GM19467 (cell line): ENCODE data around the gene BAAT.

Source experiments
- ATAC-seq: cut with Tn5 transposase; IDR thresholded peaks from one replicate; pipeline ENCODE4 v1.9.1; 2021; ENCODE audit warnings: mild to moderate bottlenecking, moderate library complexity; ENCODE audit not compliant: unreplicated experiment

BAAT gene

GRCh38 chr9:101398930-101399642, 14.3 kb upstream of the BAAT start:
- peak; percentile 6 for ATAC-seq

DNA sequence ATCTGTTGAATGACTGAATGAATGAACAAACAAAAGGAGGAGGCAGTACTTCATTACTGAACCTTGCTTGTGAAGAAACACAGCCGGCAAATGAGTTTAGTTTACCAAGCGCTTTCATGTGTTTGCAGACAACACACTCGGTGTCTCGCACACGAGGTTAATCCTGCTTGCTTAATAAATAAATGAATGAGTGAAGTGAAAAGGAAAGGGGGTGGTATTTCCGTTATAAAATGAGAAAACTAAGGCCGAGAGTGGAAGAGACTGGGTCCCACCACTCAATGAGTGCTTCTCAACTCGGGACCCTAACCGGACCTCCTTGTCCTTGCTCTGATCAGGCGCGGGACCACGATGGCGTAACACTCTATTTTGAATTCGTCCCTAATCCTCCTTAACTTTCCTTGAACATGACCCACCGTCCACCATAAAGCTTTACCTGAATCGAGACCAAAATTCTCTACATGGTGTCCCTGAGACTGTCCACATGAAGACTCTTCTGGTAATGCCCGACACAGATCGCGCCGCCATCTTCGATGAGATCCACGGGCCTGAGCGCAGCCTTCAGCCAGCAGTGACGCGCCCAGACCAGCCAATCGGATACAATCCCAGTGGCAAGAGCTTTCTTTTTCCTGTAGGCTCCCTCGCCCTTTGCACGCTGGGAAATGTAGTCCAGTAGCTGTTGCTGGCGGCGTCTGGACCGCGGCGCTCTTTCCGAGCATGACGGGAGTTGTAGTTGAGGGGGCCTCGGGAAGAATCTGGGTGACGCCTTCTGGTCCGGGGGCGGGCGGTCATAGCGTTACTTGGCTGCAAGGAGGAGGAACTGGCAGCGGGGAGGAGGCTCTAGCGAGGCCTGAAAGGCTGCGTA, 13.5 kb upstream of the BAAT start, which contains the start of the genes MRPL50 and ZNF189:
MRPL50 (minus strand) TSS at position 551 of the 862 bp plus-strand sequence; CDS start at position 525, 26 bp downstream.
ZNF189 (plus strand) TSS at position 784 of the 862 bp plus-strand sequence. CDS start 306 bp downstream, outside the sequence.
- ATAC-seq, result peak; percentile 99

DNA sequence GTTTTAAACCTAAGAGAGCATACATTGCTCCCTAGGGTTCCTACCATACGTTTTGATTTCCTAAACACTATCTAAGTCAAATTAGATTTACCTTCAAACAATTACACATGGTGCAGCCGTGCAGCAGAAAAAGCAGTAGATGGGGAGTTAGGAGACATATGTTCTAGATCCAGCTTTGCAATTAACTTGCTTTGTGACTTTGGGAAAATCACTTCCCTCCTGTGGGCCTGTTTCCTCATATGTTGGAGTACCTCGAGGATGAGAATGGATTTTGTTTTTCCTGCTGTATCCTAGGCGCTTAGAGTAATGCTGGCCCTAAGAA, 12.9 kb upstream of the BAAT start:
- no peak for ATAC-seq

DNA sequence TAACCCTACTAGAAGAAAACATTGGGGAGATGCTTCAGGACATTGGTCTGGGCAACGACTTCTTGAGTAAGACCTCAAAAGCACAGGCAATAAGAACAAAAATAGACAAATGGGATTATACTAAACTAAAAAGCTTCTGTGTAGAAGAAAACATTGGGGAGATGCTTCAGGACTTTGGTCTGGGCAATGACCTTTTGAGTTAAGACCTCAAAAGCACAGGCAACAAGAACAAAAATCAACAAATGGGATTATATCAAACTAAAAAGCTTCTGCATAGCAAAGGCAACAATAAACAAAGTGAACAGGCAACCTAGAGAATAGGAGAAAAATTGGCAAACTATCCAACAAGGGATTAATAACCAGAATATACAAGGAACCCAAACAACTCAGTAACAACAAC, 9.9 kb upstream of the BAAT start:
- ATAC-seq, result no peak

DNA sequence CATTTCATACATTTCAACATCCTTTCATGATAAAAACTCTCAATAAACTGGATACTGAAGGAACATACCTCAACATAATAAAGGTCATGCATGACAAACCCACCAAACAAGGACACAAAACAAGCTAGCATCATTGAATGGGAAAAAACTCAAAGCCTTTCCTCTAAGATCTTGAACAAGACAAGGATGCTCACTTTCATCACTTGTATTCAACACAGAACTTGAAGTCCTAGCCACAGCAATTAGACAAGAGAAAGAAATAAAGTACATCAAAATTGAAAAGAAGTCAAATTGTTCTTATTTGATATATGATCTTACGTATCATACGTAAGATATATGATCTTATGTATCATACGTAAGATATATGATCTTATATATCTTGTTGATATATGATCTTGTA, 8.3 kb upstream of the BAAT start:
- ATAC-seq, result no peak

GRCh38 chr9:101388507-101388993, 3.7 kb upstream of the BAAT start:
- no peak for ATAC-seq

DNA sequence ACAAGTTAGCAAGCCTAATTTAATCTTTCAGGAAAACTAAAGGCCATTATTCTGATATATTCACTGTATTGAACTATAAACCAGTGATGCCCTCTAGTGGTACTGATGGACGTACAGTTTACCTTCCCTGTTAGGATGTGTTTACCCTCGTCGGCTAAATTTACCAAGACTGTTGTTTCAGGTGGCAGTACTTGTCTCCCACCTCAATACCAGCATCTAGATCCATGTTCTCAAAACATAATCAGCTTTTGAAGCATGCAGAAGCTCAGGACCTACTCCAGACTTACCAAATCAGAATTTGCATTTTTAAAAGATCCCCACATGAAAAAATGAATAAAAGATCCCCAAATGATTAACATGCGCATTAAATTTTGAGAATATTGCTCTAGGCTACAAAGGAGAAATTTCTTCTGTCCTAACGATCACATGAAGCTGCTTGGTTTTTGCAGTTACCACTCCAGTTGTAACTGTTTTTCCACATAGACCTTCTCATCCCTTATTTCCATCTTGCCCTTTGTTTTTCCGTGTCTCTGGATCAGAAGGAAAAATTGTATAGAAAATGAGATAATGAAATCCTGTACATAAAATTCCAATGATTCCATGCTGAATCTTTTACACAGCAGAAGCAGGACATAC, 3.2 kb upstream of the BAAT start:
- peak; percentile 84 for ATAC-seq

- ATAC-seq, result no peak
Measured at GRCh38 chr9:101383361-101383760, 1.4 kb downstream of the BAAT start.

DNA sequence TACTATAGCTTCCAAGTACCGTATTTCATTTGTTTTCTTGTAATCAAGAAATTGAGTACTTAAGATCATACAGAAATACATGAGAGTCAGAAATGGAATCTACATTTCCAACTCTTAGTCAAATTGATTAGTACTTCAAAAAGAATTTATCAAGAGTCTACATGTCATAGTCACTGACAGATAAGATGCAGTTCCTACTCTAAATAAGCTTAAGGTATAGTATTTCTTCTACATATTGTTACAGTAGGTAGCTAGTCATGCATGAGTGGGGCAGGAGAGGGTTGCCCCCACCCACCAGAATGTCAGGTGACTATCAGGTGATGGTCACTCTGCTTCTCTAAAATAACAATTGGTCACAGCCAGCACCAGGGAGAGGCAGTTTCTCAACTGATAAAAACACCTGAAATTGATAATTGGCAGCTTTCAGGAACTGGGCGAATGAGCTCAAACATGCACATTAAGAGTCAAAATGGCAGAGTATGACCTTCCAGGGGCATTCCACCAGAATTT, 2.9 kb downstream of the BAAT start:
- ATAC-seq, result no peak

GRCh38 chr9:101381118-101381517, 3.7 kb downstream of the BAAT start:
- no peak for ATAC-seq

DNA sequence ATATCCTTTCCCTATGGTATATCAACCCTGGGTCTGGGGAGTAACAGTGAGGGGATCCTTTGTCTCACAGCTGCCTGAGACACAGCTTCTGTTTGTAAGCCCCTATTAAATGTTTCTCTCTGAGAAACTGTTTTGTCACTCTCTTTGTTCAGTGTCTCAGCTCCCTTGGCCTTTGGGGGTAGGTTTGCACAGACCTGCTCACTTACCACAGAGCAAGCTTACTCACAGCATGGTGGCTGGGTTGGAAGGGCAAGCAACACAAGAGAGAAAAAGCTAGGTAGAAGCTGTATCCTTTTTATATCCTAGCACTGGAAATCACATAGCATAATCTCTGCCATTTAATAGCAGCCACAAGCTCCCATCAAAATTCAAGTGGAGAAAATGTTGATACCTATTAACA, 4.5 kb downstream of the BAAT start:
- no peak for ATAC-seq

GRCh38 chr9:101376111-101376848, 8.5 kb downstream of the BAAT start:
- no peak for ATAC-seq

DNA sequence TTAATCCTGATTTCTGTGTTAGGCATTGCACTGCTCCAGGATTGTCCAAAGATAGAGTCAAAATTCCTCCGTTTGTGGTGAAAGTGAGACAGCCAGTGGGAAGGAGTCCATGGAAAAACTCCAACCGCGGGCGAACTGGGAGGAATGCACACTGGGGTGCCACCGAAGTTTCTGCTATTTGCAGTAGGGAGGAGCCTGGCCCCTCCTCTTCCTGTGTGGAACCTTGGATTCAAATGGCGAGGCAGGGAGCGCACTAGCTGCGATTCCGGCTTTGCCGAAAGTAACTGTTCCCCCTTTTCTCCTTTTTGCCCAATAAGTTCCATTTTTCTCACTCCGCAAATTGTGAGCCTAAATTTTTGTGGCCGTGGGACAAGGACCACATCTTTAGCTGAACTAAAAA, 9.3 kb downstream of the BAAT start:
- ATAC-seq, result no peak

DNA sequence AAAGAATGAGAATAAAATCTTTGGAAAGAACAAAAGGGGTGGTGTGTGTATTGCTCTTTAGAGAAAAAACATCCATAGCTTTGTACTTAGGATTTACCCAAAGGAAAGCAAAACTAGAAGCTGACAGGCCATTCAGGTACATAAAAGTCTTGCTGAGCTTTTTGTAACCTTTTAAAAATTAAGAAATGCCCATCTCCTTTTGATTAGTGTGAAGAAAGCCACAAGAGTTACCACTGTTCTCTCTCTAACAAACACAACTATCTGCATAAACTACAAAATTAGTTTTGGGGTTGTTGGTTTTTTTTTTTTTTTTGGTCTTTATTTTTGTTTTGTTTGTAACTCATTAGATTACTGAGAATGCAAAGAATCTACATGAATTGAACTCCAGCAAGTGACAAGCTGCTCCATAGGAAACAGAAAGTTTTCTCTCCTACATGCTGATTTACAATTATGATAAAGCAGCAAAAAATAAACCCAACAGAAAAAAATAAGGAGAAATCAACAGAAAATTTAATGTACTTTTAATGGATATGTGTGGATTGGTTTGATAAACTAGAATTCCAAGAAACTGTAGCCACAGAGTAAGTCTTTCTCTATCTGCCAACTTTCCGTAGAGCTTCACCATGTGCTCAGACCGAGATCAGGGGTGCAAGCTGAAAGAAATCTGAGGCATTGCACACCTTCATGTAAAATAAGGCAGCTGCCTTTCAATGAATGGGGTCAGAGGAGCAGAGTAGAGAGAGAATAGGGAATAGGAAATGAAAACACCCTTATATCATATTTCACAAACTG, 12.3 kb downstream of the BAAT start:
- ATAC-seq, result no peak

DNA sequence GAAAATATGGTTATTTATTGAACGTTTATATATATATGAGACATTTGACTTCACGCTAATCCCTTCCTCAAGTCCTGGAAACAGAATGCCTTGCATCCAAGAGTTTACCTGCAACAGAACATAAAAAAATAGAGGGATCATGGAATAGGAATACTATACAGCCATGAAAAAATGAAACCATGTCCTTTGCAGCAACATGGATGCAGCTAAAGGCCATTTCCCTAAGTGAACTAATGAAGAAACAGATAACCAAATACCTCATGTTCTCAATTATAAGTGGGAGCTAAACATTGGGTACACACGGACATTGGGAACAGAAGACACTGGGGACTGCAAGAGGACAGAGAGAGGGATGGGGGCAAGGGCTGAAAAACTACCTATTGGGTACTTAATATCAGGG, 13.0 kb downstream of the BAAT start:
- no peak for ATAC-seq

DNA sequence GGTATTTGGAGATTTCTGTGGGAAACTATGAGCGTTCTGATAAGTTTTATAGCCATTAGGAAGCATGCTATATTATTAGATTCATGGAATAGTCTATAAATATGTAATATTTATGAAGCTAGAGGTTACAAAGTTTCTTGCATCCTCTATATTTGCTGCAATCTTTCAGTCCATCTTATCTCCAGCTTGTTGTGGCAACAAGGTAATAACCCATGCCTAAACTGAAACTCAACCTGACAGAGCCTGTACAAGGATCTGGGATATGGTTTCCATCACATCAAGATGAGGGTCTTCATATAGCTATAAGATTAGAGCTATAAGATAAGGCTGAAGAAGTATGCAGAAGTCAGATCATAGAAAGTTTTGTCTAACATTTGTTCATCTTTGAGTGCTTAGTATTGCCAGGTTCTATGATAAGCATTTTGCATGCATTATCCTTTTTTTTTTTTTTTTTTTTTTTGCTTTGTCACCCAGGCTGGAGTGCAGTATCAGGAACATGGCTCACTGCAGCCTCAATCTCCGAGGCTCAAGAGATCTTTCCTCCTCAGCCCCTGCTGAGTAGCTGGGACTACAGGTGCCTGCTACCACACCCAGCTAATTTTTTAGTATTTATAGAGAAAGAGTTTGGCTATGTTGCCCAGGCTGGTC, 14.8 kb downstream of the BAAT start:
- ATAC-seq, result no peak

DNA sequence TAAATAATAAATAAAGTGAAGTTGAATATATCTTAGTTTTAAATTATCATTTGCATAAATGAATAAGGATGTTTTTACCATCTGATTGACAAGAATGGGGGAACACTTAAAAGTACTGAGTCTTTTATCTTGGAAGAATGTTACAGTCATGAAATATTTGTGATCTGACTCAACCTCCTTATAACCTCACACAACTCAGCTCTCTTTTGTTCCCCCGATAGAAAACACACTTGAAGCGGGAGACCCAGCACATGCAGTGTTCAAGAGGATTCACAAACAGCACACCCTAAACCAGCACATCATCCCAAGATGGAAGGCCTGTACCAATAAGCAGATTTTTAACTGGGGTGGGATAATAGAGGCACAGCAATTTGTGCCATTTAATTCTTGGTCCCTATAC, 15.5 kb downstream of the BAAT start:
- no peak for ATAC-seq

DNA sequence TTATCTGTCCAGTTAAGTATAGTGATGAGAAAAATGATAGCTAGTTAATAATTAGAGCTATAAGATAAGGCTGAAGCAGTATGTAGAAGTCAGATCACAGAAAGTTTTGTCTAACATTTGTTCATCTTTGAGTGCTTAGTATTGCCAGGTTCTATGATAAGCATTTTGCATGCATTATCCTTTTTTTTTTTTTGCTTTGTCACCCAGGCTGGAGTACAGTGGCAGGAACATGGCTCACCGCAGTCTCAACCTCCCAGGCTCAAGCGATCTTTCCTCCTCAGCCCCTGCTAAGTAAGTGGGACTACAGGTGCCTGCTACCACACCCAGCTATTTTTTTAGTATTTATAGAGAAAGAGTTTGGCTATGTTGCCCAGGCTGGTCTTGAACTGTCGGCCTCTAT, 17.5 kb downstream of the BAAT start:
- no peak for ATAC-seq

DNA sequence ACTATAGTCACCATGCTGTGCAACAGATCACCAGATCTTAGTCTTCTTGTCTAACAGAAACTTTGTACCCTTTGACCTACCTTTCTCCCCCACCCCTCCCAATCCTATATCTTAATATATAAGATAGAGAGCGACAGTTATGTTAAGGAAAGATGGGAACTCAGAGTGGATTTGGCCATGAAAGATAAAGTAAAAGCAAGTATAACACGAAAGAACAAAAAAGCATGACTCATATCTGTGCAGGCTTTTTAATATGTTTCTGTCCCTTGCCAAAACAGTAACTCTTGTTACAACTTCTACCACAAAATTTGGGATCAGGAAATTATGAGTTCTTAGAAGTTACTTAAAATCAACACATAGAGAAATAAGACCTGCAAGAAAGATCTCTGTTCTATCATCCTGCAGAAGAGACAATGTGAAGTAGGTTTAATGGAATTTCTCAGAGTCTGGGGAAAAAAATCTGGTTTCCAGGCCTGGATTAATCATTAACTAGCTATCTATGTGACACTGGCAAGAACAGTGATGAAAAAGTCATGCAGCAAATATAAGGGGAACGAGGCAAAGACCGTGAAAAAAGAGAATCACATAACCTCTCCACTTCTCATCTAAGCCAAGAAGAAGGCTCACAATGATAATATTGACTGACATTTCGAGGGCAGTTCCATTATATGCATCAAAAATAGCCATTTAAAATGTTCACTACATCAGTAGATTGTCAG, 18.6 kb downstream of the BAAT start:
- no peak for ATAC-seq
